ENCODE data around the gene SLC8A2. TPM values are rescaled to one million over a fixed set of nuclear protein-coding genes. Genes with fewer than 3 reads are reported as not detected.

Gene SLC8A2
- total RNA-seq, 2 experiments from 2014 or later, result 0.18 to 0.43 TPM

GRCh38 chr19:47405197-47405550 is 66.5 kb downstream of the SLC8A2 start:
- peaks cover 31% of the 10 kb centered on the region for H3K27me3 Mint-ChIP-seq
- H3K4me3 Mint-ChIP-seq, result no peak overlapping the region
- no peaks in the 10 kb centered on the region for H3K36me3 Mint-ChIP-seq (ENCODE audit: low read depth)
- ChIA-PET POLR2A (no interaction called here), CTCF (no interaction called here)
- H3K27ac Mint-ChIP-seq, result no peak overlapping the region
- ATAC-seq, result no peak
- intact Hi-C loops (cut with micrococcal nuclease), result no loop called here
- no peak for TF ChIP-seq CTCF (IDR thresholded peaks at IDR 0.05)
- DNase-seq, result no peak
- no peaks in the 10 kb centered on the region for H3K9me3 Mint-ChIP-seq
- no peaks in the 10 kb centered on the region for H3K4me1 Mint-ChIP-seq (ENCODE audit: low read depth)

- H3K36me3 Mint-ChIP-seq (ENCODE audit: low read depth), result no peaks in the 10 kb centered on the region
- POLR2A ChIA-PET, result interaction anchor here (0.6 kb wide), 1 partner anchor 120 kb away, joined by 3 read pairs; no protein-coding TSS in a partner anchor
- peaks cover 31% of the 10 kb centered on the region for H3K27me3 Mint-ChIP-seq
- no peak overlapping the region for H3K27ac Mint-ChIP-seq
- H3K4me1 Mint-ChIP-seq (ENCODE audit: low read depth), result no peaks in the 10 kb centered on the region
- no peak for TF ChIP-seq CTCF (IDR thresholded peaks at IDR 0.05)
- ATAC-seq (no peak), DNase-seq (no peak)
- no peaks in the 10 kb centered on the region for H3K9me3 Mint-ChIP-seq
- CTCF ChIA-PET, result no interaction called here
- H3K4me3 Mint-ChIP-seq, result no peak overlapping the region
- intact Hi-C loops (cut with micrococcal nuclease), result no loop called here
Observed at GRCh38 chr19:47404334-47405196, 67.1 kb downstream of the SLC8A2 start.

GRCh38 chr19:47402504-47402903 is 69.2 kb downstream of the SLC8A2 start:
- no peaks in the 10 kb centered on the region for H3K36me3 Mint-ChIP-seq (ENCODE audit: low read depth)
- no peak for ATAC-seq
- peaks cover 16% of the 10 kb centered on the region for H3K27me3 Mint-ChIP-seq
- intact Hi-C loops (cut with micrococcal nuclease), result no loop called here
- no peaks in the 10 kb centered on the region for H3K4me1 Mint-ChIP-seq (ENCODE audit: low read depth)
- no peak overlapping the region for H3K27ac Mint-ChIP-seq
- H3K4me3 Mint-ChIP-seq, result no peak overlapping the region
- ChIA-PET POLR2A (no interaction called here), CTCF (interaction anchor here (1.9 kb wide), 1 partner anchor 12 kb away, joined by 10 read pairs; no protein-coding TSS in a partner anchor)
- TF ChIP-seq CTCF (IDR thresholded peaks at IDR 0.05), result no peak
- no peaks in the 10 kb centered on the region for H3K9me3 Mint-ChIP-seq
- no peak for DNase-seq

GRCh38 chr19:47398707-47399597 is 72.7 kb downstream of the SLC8A2 start:
- peaks cover 1% of the 10 kb centered on the region for H3K27me3 Mint-ChIP-seq
- ChIA-PET CTCF (interaction anchor here (2.4 kb wide), 1 partner anchor 7 kb away, joined by 13 read pairs; no protein-coding TSS in a partner anchor), POLR2A (interaction anchor here (0.6 kb wide), 1 partner anchor 226 kb away, joined by 3 read pairs; no protein-coding TSS in a partner anchor)
- no peak overlapping the region for H3K27ac Mint-ChIP-seq
- H3K4me1 Mint-ChIP-seq (ENCODE audit: low read depth), result no peaks in the 10 kb centered on the region
- TF ChIP-seq CTCF (IDR thresholded peaks at IDR 0.05), result no peak
- H3K9me3 Mint-ChIP-seq, result no peaks in the 10 kb centered on the region
- intact Hi-C loops (cut with micrococcal nuclease), result no loop called here
- ATAC-seq, result no peak
- DNase-seq, result no peak
- no peak overlapping the region for H3K4me3 Mint-ChIP-seq
- no peaks in the 10 kb centered on the region for H3K36me3 Mint-ChIP-seq (ENCODE audit: low read depth)

Measured in activated CD8-positive, alpha-beta T cell treated with anti-CD3 and anti-CD28 coated beads for 36 hours (primary cell).